Panc1 (cell line): ENCODE data around the gene MACROD2. TPM values are rescaled to one million over a fixed set of nuclear protein-coding genes. Genes with fewer than 3 reads are reported as not detected.

Experiments
- ATAC-seq: fragments of 200-7000 bp; cut with Tn5 transposase; 2 replicates; pipeline ENCODE4 v1.9.1; 2020; ENCODE audit warnings: mild to moderate bottlenecking, moderate library complexity
- BruUV-seq: library from RNA; stranded (reverse); fragments of 400-500 nt; replicated peaks from 2 replicates; lab custom pipeline; 2021; lab: Mats Ljungman, UMichigan
- CTCF ChIA-PET: fragments of 300-600 bp; sonication (Branson Sonifier 250); formaldehyde crosslinking; loops from one replicate; lab custom pipeline; 2022; ENCODE audit warnings: antibody characterized with exemption; lab: Charles Lee
- POLR2A ChIA-PET: fragments of 300-600 bp; sonication (Branson Sonifier 250); formaldehyde crosslinking; loops from one replicate; lab custom pipeline; 2022; ENCODE audit warnings: antibody characterized with exemption; lab: Charles Lee
- DNase-seq: peaks from one replicate; pipeline ENCODE4 v3.0.0-alpha.2; 2010; ENCODE audit warnings: low read depth, low spot score
- H3K27ac ChIP-seq: 2 replicates; pipeline ENCODE4 v1.5.1; 2011; ENCODE audit warnings: mild to moderate bottlenecking, low read length, inconsistent platforms
- H3K27me3 ChIP-seq: fragments of 200-500 bp; sonication (Bioruptor generic); 2 replicates; pipeline ENCODE4 v1.6.0; 2014; ENCODE audit warnings: low read length, inconsistent platforms; ENCODE audit not compliant: control insufficient read depth, insufficient read depth
- H3K36me3 ChIP-seq: fragments of 200-500 bp; sonication (Bioruptor generic); 2 replicates; pipeline ENCODE4 v1.5.1; 2014; ENCODE audit warnings: inconsistent platforms, mild to moderate bottlenecking, low read length, moderate library complexity; ENCODE audit not compliant: control insufficient read depth, insufficient read depth
- H3K4me1 ChIP-seq: 2 replicates; pipeline ENCODE4 v1.5.1; 2011; ENCODE audit warnings: inconsistent platforms, mild to moderate bottlenecking, low read length, moderate library complexity; ENCODE audit not compliant: control insufficient read depth, insufficient read depth
- H3K4me3 ChIP-seq, 2 experiments: 2 replicates each; pipeline ENCODE4 v1.5.1; 2011 to 2012; ENCODE audit warnings: low read depth in 2 of 2, low read length in 2 of 2, mild to moderate bottlenecking in 2 of 2, inconsistent platforms in 1 of 2, moderate library complexity in 1 of 2
- H3K9me3 ChIP-seq: fragments of 200-500 bp; sonication (Bioruptor generic); 2 replicates; pipeline ENCODE4 v1.5.1; 2014; ENCODE audit warnings: low read depth, mild to moderate bottlenecking, inconsistent platforms, low read length, moderate library complexity; ENCODE audit not compliant: control insufficient read depth, insufficient read depth
- POLR2AphosphoS5 ChIP-seq: IDR thresholded peaks from 2 replicates; pipeline ENCODE4 v1.6.1; 2012; ENCODE audit warnings: mild to moderate bottlenecking, low read depth, low read length, moderate library complexity
- SIN3A ChIP-seq: IDR thresholded peaks from 2 replicates; pipeline ENCODE4 v1.6.1; 2012; ENCODE audit warnings: low read depth, mild to moderate bottlenecking, low read length, moderate library complexity, borderline replicate concordance; ENCODE audit not compliant: insufficient read depth
- TCF7L2 ChIP-seq: IDR thresholded peaks from 2 replicates; pipeline ENCODE4 v1.6.1; 2011; ENCODE audit warnings: mild to moderate bottlenecking, low read depth, low read length, inconsistent platforms
- in situ Hi-C: cut with HindIII; loops from 2 replicates; pipeline ENCODE4 v1.10.0; 2016; ENCODE audit warnings: low sequenced_read_pairs, low pct_unique_long_range_greater_than_20kb
- intact Hi-C: fragments of 100-400 bp; cut with micrococcal nuclease; formaldehyde crosslinking; loops from one replicate; pipeline ENCODE4 v1.10.0; 2022; ENCODE audit not compliant: unreplicated experiment
- total RNA-seq: library from RNA; stranded (reverse); gene quantifications from one replicate; pipeline ENCODE4 v1.2.1, GENCODE V29; 2021; ENCODE audit not compliant: unreplicated experiment
- TF ChIP-seq, protein P1 (sequence below), 2 experiments: IDR thresholded peaks; 2 replicates each; pipeline ENCODE4 v1.6.1; 2011 to 2012; ENCODE audit warnings: low read depth in 2 of 2, control low read depth in 1 of 2, low read length in 1 of 2, mild to moderate bottlenecking in 1 of 2, moderate library complexity in 1 of 2; ENCODE audit not compliant: insufficient read depth in 1 of 2
- TF ChIP-seq, protein P2 (sequence below): fragments of 450-650 bp; IDR thresholded peaks from 2 replicates; pipeline ENCODE4 v1.5.1; 2017; ENCODE audit warnings: mild to moderate bottlenecking

MACROD2 gene
- total RNA-seq, 1 experiment from 2014 or later: 1.2 TPM

DNA sequence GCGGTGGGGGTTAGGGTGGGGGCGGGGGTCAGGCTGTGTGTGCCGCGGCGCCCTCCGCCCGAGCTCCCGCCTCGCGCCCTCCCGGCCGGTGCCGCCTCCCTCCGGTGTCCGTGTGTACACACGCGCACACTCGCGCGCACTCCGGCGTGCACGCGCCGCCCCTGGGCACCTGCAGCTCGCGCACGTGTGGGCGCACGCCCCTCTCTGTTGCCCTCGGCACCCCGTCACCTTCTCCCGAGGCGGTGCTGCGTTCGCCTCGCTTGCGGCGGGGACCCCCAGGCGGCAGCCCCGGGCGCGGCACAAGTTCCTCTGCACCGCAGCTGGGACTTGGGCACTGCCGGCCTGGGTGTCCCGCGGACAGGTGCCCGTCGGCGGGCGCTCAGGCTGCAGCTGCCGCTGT lies 525 bp downstream of the MACROD2 start:
- no peak for TF ChIP-seq SIN3A
- TF ChIP-seq, protein P1, sequence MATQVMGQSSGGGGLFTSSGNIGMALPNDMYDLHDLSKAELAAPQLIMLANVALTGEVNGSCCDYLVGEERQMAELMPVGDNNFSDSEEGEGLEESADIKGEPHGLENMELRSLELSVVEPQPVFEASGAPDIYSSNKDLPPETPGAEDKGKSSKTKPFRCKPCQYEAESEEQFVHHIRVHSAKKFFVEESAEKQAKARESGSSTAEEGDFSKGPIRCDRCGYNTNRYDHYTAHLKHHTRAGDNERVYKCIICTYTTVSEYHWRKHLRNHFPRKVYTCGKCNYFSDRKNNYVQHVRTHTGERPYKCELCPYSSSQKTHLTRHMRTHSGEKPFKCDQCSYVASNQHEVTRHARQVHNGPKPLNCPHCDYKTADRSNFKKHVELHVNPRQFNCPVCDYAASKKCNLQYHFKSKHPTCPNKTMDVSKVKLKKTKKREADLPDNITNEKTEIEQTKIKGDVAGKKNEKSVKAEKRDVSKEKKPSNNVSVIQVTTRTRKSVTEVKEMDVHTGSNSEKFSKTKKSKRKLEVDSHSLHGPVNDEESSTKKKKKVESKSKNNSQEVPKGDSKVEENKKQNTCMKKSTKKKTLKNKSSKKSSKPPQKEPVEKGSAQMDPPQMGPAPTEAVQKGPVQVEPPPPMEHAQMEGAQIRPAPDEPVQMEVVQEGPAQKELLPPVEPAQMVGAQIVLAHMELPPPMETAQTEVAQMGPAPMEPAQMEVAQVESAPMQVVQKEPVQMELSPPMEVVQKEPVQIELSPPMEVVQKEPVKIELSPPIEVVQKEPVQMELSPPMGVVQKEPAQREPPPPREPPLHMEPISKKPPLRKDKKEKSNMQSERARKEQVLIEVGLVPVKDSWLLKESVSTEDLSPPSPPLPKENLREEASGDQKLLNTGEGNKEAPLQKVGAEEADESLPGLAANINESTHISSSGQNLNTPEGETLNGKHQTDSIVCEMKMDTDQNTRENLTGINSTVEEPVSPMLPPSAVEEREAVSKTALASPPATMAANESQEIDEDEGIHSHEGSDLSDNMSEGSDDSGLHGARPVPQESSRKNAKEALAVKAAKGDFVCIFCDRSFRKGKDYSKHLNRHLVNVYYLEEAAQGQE (IDR thresholded peaks at IDR 0.05; ENCODE audit: insufficient read depth in 1 of 2, low read depth in 2 of 2, low read length in 1 of 2): no peak
- TF ChIP-seq POLR2AphosphoS5: no peak
- TF ChIP-seq, protein P2, sequence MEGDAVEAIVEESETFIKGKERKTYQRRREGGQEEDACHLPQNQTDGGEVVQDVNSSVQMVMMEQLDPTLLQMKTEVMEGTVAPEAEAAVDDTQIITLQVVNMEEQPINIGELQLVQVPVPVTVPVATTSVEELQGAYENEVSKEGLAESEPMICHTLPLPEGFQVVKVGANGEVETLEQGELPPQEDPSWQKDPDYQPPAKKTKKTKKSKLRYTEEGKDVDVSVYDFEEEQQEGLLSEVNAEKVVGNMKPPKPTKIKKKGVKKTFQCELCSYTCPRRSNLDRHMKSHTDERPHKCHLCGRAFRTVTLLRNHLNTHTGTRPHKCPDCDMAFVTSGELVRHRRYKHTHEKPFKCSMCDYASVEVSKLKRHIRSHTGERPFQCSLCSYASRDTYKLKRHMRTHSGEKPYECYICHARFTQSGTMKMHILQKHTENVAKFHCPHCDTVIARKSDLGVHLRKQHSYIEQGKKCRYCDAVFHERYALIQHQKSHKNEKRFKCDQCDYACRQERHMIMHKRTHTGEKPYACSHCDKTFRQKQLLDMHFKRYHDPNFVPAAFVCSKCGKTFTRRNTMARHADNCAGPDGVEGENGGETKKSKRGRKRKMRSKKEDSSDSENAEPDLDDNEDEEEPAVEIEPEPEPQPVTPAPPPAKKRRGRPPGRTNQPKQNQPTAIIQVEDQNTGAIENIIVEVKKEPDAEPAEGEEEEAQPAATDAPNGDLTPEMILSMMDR: no peak
- TF ChIP-seq TCF7L2: no peak
- no peak for DNase-seq

DNA sequence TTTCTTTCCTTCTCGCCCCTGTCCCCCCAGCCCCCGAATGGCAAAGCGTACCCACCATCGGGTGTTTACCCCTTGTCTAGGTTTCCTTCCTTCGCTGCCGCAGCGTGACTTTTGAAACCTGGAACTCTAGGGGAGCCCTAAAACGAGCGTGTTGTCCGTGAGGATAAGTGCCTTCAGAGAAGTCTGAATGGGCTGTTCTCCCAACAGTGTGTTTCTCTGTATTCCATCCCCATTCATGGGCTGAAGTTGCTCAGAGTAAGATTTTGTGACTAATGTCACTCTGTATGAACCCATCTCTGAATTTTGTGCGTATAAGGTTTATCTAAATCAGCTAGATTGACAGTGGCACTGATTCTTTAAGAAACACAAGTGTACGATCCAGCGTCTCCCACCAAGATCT lies 949 bp downstream of the MACROD2 start:
- H3K36me3 ChIP-seq: no peaks in the 10 kb centered on the region
- no peak overlapping the region for H3K27ac ChIP-seq
- in situ Hi-C loops (no loop called here), intact Hi-C loops (no loop called here)
- no TSS peak for BruUV-seq
- TF ChIP-seq, protein P2: no peak
- TF ChIP-seq TCF7L2: no peak
- TF ChIP-seq SIN3A: no peak
- no peak for TF ChIP-seq POLR2AphosphoS5
- TF ChIP-seq, protein P1 (IDR thresholded peaks at IDR 0.05; ENCODE audit: insufficient read depth in 1 of 2, low read depth in 2 of 2, low read length in 1 of 2): no peak
- DNase-seq (no peak), ATAC-seq (no peak)
- H3K4me3 ChIP-seq: peak overlapping the region; percentile 54 to 57
- H3K9me3 ChIP-seq: peaks cover 7% of the 10 kb centered on the region
- ChIA-PET CTCF (no interaction called here), POLR2A (no interaction called here)
- peaks cover 7% of the 10 kb centered on the region for H3K27me3 ChIP-seq
- no peaks in the 10 kb centered on the region; the same call in 1 of the 2 replicates for H3K4me1 ChIP-seq

More for the DNA sequence above, 525 bp downstream of the MACROD2 start:
- in situ Hi-C loops: no loop called here
- POLR2A ChIA-PET: no interaction called here
- peaks cover 7% of the 10 kb centered on the region for H3K27me3 ChIP-seq
- H3K27ac ChIP-seq: no peak overlapping the region
- ATAC-seq: peak; percentile 70
- no peaks in the 10 kb centered on the region for H3K36me3 ChIP-seq
- peaks cover 7% of the 10 kb centered on the region for H3K9me3 ChIP-seq
- no TSS peak for BruUV-seq
- peak overlapping the region; percentile 54 to 57 for H3K4me3 ChIP-seq
- CTCF ChIA-PET: no interaction called here
- no peaks in the 10 kb centered on the region; the same call in 1 of the 2 replicates for H3K4me1 ChIP-seq
- intact Hi-C loops: no loop called here
